AG08396 (cell line): ENCODE data around the gene ZNF554.

Experiments used
- DNase-seq: peaks from one replicate; pipeline ENCODE4 v3.0.0; 2012; ENCODE audit warnings: low spot score, mixed read lengths

ZNF554 gene

DNA sequence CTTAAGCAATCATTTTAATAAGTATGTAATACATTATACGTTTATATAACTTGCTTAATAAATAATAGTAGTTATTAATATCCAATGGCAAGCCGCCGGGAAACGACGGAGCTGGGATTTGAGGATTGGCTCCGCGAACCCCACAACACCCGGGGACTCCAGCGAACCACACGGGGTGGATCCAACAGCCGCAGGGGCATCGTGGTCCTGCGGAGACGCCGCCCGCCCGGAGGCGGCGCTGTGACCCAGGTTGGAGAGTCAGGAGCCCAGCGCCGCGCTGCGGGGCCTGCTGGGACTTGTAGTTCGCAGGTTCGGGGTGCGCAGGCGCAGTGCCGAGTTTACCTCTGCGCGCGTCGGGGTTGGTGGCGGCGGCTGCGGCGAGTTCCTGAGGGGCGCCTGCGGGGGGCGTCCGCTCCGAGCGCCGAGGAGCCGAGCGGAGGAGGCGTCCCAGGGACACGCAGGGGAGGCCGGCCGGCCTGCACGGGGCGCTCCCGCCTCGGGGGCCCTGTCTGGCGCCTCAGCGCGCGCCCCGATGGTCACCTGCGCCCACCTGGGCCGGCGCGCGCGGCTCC lies at the start of gene ZNF554:
TSS of gene ZNF554 (plus strand) at position 329 of the 572 bp plus-strand sequence. CDS start at position 533, 204 bp downstream.
- DNase-seq = peak; percentile 97

DNA sequence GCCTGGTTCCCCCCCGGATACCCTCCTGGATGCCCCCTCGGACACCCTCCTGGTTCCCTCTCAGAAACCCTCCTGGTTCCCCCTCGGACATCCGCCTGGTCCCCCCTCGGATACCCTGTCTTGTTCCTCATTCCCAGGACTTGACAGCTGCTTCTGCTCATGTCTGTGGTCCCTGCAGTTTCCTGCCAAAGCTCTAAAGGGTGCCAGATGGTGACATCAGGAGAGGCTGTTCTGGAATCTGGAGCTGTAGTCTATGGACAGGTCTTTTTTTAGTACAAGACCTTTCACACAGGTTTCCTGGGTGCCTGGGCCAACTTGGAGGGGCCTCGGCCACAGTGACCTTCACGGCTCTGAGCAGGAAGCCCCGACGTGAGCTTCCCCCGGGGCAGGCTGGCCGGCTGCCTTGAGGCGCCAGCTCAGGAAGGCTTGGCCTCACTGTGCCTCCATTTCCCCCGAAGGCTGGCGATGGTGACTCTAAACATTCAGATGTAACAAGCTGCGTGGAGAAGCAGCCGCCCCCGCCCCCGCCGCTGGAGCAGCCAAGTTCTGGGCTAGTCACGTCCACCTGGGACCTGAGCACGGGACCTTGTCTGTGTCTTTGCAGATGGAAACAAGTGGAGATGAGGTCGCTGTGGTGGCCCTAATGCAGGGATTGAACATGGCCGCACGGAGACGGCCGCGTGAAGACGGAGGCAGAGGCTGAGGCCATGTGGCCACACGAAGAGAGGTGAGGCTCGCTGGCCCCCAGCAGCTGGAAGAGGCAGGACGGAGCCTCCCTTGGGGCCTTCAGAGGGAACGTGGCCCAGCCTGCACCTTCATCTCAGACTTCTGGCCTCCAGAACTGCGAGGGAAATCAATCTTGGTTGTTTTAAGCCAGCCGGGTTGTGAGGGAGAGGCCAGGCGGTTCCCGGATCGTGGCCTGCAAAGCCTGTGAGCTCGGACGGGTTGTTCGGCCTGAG lies 49.3 kb upstream of the ZNF554 start:
- DNase-seq = peak; percentile 82

DNA sequence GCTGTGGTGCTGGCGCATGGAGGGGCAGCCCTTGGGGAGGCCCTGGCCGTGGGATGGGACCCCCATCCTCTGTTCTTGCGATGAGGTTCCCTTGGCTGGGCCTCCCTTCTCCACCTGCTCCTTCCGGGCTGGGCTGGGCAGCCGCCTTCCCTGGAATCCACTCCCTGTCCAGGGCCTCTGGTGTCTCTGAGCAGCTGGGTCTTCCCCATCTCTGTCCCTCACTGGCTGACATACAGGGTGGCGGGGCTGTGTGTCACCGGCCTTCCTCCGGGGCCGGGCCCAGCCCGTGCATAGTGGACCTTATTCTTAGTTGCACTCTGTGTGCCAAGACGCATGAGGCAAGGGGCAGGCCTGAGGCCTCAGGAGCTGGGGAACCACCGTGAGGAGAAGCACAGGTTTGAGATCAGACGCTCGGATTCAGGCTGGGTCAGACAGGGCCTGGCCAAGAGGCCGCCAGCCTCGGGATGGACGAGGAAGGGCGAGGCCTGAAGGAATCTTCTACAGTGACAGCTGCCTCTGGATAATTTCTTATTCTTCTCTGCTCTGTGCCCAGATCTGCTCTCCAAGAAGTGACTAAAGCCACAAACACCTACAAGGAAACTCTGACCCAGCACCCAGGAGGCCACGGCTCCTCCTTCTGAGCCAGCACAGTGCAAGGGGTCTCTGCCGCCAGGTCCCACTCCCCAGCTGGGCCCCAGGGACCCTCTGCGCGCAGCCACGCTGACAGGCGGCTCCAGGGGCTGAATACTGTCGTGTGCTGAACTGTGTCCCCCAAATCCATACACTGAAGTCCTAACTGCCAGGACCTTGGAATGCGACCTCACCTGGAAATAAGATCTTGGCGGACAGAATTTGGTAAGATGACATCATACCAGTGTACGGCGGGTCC lies 47.6 kb upstream of the ZNF554 start:
- DNase-seq = no peak

DNA sequence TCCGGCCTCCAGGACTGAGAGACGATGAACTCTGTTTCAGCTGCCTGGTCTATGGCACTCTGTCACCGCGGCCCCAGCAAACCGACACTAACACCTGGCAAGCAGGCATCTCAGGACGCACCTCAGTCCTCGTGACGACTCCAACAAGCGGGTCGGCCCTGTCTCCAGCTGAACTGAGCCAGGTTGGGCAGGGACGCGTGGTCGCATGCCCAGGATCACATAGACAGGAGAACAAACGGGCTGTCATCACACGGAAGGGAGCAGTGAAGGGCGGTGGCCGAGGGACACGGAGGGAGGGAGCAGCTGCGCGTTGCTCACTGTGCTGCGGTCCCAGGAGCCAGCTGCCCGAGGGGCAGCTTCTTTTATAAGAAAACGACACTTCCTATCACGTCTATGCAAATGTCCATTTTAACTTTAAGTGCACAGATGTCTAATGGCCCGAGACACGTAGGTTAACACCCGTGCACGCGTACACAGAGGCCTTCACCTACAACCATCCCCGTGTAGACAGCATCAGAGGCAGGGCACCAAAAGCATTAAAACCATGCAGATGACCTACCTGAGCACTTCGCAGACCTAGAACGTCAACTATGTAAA lies 45.5 kb upstream of the ZNF554 start:
- no peak for DNase-seq

DNA sequence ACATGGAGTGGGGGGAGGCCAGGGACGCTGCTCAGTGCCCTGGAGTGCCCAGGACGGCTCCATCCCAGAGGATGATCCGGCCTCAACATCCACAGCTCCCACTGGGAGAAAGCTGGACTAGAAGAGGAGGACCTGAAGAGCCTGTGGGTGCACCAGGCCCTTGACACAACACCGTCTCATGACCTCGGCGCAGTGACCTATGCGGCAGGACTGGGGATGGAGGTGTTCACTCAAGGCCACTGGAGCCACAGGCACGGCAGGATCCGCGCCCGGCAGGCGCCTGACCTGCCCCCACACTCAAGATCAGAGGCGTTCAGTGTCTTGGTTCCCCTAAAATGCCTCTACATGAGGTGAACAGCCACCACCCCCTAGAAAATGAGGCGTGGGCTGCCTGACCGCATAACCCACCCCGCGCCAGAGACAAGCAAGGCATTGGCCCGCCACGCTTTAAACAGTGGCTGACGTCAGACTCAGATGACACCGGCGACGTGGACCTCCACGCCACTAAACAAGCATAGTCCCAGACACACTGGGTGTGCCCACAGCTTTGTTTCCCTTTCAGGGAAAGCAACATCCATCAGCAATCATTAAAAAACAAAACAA lies 44.6 kb upstream of the ZNF554 start:
- DNase-seq = no peak

DNA sequence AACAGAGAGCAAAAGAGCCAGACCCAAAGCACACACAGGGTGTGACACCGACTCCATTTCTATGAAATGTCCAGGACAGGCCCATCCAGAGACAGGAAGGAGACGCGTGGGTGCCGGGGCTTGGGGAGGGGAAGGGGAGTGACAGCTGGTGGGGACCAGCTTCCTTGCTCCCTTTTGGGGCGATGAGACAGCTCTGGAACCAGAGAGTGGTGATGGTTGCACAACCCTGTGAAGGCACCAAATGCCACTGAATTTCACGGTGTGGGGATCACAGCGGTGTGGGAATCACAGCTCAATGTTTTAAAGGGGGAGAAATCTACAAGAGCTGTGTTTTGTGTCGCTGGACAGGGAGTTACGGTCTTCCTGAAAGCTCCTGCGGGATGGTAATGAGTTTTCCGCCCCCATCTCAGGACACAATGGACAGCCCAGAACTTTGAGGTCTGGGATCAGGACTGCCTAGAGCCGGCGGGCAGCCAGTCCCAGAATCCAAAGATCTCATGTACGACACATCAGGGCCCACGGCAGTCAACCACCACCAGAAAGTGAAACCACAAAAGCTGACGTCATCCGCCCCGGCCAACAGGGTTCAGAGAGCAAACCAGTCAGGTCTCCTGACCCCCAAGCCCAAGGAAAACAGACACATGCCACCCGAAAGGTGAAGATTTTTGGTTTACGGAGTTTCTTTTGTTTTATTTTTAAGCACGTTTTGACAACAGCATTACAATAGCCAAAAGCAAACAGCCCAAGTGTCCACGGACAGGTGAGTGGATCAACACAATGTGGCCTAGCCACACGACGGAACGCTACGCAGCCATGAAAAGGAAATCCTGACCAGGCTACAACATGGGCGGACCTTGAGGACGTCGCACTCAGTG lies 43.9 kb upstream of the ZNF554 start:
- DNase-seq = no peak

DNA sequence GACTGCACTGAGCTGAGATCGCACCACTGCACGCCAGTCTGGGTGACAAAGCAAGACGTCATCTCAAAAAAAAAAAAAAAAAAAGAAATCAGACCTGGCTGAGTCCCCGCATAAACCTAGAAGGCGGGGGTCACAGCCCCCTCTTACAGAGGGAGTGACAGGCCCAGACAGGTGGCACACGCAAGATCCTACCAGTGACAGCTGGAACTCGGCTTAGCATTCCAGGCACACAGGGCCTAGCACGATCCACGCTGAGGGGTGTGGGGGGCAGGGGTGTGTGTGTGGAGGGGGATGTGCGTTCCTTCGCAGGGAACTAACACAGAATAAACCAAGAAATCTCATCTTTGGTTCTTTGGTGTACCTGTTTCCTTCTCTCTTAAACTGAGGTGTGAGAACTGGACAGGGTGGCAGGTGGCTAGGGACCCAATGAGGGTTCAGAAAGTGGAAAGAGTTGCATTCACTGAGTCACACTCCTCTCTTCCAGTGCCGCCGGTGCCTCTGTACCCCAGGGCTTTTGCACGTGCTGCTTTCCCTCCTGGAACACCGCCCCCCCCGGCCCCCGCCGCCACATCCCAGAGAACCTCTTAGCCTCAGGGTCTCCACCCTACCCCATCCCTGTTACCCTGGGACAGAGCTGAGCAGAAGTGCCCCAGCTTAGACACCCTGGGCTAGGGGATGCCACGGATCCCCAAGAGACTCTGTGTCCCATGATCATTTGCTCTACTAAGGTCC lies 41.5 kb upstream of the ZNF554 start:
- no peak for DNase-seq

DNA sequence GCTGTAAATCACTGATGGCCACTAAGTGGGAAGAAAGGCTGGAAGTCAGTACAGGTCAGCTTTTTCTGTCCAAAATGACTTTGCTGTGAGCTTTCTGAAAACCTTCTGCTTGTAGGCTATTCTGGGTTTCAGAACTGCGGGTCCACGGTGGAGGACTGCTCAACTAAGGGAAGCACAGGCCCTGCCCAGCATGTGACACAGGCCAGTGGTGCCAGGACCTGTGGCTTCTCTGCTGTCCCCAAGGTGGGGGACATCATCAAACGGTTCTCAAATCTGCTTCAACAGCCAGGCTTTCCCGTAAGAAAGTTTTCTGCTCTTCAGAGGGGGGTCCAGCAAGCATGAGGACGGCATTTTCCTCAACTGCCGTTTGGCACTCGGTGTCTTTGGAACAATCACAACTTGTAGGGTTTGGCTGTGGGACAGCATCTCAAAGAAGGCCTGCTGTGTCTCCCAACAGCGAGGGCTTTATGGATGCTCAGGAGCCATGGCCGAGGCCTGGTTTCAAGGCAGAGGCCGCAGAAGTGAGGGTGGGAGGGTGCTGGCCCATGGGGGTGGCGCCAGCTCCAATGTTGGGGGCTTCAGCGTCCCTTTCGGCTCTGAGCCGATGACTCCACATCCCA lies 40.4 kb upstream of the ZNF554 start:
- no peak for DNase-seq

DNA sequence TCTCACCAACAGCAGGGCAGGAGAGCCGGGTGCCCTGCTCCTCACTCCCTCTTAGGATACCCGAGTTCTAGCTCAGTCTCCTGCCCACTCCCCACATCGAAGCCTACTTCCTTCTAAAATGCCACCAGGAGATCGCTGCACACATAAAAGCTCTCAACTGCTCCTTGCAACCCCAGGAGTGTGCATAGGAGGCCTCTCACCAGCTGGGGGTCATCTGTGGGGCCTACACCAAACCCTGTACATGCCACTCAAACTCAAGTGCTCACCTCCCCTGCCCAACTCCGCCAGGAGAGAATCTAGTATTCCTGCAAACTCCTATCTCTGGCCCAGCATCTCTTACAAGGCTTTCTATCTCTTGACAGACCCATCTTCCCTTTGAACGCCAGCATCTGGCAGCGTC lies 39.4 kb upstream of the ZNF554 start:
- DNase-seq = no peak

DNA sequence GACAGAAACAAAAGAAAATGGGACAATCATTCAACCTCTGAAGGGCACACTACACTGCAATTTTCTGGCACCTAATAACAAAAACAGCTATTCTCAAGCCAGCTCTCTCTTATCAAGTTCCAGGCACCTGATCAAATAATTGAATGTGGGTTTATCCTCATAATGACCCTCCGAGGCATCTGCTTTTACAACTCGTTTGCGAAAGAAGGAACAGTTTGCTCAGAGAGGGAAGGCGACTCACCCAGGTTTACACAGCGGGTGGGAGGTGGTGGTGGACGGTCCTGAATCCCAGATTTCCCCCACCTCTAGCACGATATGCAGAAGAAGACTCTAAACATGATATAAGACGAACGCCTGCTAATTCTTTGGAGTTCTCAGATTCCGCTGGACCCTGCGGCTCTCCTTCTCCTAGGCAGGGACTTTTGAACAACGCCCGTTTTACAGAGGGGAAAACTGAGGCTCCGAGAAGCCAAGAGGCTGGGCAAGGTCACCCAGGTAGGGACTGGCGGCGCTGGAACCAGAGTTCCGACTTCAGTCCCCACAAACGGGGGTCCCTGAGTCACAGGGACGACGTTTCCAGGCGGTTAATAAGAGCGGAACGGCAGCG lies 37.2 kb upstream of the ZNF554 start:
- DNase-seq = no peak

DNA sequence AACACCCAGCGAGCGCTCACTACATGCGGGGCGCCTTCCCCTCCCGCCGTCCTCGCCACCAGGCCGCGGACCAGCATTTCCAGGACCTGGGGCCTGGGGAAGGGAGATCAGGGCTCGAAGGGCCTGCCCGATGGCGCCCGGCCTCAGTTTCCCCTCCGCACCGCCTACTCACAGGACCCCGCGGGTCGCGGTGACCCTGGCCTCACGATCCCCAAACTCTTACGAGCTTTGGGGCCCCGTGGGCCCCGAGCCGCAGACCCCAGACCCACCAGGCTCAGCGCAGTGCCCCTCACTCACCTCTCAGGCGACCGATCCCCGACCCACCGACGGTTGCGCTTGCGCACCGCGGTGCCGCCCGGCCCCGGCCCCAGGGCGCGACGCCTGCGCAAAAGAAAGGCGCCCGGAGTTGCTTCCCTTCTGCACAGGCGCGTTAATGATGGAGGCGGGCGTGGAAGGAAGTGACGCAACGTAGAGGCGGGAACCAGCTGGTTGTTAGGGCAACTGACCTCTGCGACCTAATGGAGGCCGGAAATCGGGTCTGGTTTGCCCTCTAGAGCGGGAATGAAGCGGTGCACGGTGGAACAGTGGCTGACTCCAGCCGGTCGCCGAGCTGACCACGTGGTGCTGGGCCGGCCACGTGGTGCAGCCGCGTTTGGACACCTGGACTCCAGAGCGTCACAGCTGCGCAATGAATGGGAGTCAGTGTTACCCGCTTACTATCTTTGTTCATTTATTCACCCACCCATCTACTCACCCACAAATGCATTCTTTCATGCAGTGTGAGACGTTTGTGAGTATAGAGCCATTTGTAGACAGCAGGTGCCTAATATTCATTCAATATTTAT lies 36.5 kb upstream of the ZNF554 start, which contains the start of gene SGTA:
TSS of gene SGTA (minus strand) at position 338 of the 845 bp plus-strand sequence. CDS start 14,205 bp downstream, outside the sequence.
- peak; percentile 100 for DNase-seq

DNA sequence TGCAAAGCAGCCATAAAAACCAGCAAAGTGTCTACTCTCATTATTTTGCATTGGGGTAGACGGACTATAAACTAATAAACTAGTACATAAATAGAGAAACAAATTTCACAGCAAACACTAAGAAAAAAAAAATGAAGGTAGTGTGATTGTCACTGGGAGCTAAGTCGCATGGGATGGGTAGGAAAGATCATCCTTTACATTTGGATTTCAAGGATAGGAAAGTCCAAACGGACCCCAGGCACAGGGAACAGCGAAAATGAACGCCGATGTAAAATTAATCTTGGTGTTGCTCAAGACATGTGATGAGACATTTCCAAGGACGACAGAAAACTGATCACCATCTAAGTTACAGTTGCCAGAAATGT lies 35.9 kb upstream of the ZNF554 start:
- no peak for DNase-seq

DNA sequence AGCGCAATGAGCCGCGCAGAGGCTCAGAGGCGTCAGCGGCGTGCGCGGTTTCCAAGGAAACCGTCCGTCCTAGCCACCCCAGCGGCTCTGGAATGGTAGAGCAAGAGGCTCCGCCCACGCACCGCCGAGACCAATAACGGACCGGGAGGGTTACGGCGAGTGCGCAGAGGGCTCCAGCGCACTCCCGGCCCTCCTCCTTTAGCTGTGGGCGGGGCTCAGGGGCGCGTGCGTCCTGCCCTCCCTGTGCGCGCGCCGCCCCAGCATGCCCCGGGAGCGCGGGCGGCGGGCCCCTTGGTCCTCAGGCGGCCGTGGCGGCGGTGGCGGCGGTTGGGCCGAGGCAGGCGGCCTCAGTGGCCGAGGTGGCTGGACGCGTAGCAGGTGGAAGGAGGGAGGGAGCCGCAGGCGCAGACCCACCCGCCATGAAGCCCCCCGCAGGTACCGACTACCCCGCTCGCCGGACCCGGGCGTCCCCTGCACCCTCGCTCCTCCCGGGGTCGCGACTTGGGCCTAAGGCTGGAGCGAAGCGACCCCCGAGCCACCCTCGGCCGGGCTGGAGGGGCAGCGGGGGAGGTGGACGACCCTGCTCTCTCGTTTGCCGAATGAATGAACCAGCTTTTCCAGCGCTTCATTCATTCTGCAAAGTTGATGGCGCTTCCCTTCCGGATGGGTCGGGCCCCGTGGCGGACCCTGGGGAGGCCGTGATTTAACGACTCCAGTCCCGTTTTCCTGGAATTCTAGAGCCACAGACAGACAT lies 34.2 kb upstream of the ZNF554 start, which contains the start of gene THOP1:
TSS of gene THOP1 (plus strand) at position 260 of the 754 bp plus-strand sequence. CDS start at position 420, 160 bp downstream.
- DNase-seq = peak; percentile 99

DNA sequence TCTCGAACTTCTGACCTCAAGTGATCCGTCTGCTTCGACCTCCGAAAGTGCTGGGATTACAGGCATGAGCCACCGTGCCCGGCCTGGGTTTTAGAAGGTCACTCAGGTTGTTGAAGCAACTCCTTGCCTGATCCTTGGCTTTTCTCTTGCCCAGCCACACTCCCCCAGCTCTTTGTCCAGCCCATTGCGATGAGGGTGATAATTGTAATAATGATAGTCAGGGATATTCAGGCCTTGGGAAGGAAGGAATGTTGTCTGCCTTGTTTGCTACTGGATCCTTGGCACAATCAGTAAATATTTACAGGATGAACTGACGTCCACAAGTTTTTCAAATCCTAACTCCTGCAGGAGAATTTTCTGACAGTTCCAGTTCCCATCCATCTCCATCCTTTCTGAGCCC lies 32.6 kb upstream of the ZNF554 start:
- DNase-seq = no peak

DNA sequence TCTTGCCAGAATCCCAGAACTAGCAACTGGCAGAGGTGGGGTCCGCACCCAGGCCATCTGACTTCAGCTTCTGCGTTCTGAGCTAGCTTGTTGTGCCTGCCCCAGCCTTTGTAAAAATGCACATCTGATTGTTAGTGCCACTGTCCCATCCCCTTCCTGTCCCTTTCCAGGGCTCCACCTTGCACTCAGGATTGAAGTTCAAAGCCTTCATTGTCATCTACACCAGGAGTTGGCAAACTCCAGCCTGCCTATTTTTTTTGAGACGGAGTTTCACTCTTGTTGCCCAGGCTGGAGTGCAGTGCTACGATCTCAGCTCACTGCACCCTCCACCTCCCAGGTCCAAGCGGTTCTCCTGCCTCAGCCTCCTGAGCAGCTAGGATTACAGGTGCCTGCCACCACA lies 31.4 kb upstream of the ZNF554 start:
- no peak for DNase-seq

DNA sequence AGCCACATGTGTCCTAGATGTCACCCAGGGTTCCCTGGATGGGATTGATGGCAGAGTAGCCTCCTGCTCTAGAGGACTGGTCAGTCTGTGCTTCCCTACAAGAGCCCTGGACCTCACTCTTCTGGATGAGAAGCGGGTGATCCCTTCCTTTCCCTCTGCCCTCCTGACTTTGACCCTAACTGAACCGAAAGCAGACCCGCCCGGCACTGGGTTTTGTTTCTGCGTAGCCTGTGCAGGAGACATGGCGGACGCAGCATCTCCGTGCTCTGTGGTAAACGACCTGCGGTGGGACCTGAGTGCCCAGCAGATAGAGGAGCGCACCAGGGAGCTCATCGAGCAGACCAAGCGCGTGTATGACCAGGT lies 29.5 kb upstream of the ZNF554 start:
- DNase-seq = no peak
